PFSK-1 (cell line): ENCODE results near the gene AFAP1L1.

Experiments used
- POLR2AphosphoS5 ChIP-seq: IDR thresholded peaks from 2 replicates; pipeline ENCODE4 v1.6.1; 2012; ENCODE audit warnings: low read depth, mild to moderate bottlenecking, control low read depth, low read length, moderate library complexity
- REST ChIP-seq, 2 experiments: IDR thresholded peaks; 2 replicates each; pipeline versions ENCODE4 v1.6.1 to v1.8.0; 2011 to 2012; ENCODE audit warnings: low read depth in 2 of 2, low read length in 2 of 2, control low read depth in 1 of 2, inconsistent platforms in 1 of 2, mild to moderate bottlenecking in 1 of 2, moderate library complexity in 1 of 2; ENCODE audit not compliant: insufficient read depth in 1 of 2
- TAF1 ChIP-seq: IDR thresholded peaks from 2 replicates; pipeline ENCODE4 v1.6.1; 2012; ENCODE audit warnings: low read length, control low read depth, borderline replicate concordance; ENCODE audit not compliant: insufficient read depth

- TF ChIP-seq POLR2AphosphoS5 = no peak
- no peak for TF ChIP-seq TAF1
- peak; percentile 73 to 91 for TF ChIP-seq REST (IDR thresholded peaks at IDR 0.05; ENCODE audit: insufficient read depth in 1 of 2, low read depth in 2 of 2, low read length in 2 of 2)
Measured at GRCh38 chr5:149254506-149254905, 17.2 kb upstream of the AFAP1L1 start.
